Activated CD4-positive, alpha-beta memory T cell treated with anti-CD3 and anti-CD28 coated beads, Interleukin-2, amount 10 ng/mL, durations not matched to agents 7 days and 5 days (primary cell): ENCODE data around the gene SDCBP2. TPM values are rescaled to one million over a fixed set of nuclear protein-coding genes. Genes with fewer than 3 reads are reported as not detected.

Experiments used
- CTCF ChIA-PET: fragments of 350-600 bp; sonication (Branson Sonifier 250); formaldehyde crosslinking; loops from one replicate; lab custom pipeline; 2021; ENCODE audit warnings: antibody characterized with exemption, inconsistent platforms; lab: Charles Lee
- POLR2A ChIA-PET: fragments of 350-600 bp; sonication (Branson Sonifier 250); formaldehyde crosslinking; loops from one replicate; lab custom pipeline; 2021; ENCODE audit warnings: antibody characterized with exemption; lab: Charles Lee
- DNase-seq: peaks from one replicate; pipeline ENCODE4 v3.0.0-alpha.2; 2020
- H3K27ac Mint-ChIP-seq: one replicate; pipeline ENCODE4 v1.8.0; 2021; ENCODE audit warnings: mild to moderate bottlenecking, mixed read lengths
- H3K27me3 Mint-ChIP-seq: one replicate; pipeline ENCODE4 v1.8.0; 2021; ENCODE audit warnings: mixed read lengths
- H3K36me3 Mint-ChIP-seq: one replicate; pipeline ENCODE4 v1.8.0; 2021; ENCODE audit warnings: low read depth, mixed read lengths
- H3K4me1 Mint-ChIP-seq: one replicate; pipeline ENCODE4 v1.8.0; 2021; ENCODE audit warnings: mixed read lengths
- H3K4me3 Mint-ChIP-seq: one replicate; pipeline ENCODE4 v1.8.0; 2021; ENCODE audit warnings: mild to moderate bottlenecking, mixed read lengths
- H3K9me3 Mint-ChIP-seq: one replicate; pipeline ENCODE4 v1.8.0; 2021; ENCODE audit warnings: mixed read lengths
- total RNA-seq, 2 experiments: library from RNA; stranded (reverse); gene quantifications; one replicate each; pipeline ENCODE4 v1.2.3, GENCODE V29; 2021

SDCBP2 gene
- total RNA-seq, 2 experiments from 2014 or later = 3.1 to 3.2 TPM

DNA sequence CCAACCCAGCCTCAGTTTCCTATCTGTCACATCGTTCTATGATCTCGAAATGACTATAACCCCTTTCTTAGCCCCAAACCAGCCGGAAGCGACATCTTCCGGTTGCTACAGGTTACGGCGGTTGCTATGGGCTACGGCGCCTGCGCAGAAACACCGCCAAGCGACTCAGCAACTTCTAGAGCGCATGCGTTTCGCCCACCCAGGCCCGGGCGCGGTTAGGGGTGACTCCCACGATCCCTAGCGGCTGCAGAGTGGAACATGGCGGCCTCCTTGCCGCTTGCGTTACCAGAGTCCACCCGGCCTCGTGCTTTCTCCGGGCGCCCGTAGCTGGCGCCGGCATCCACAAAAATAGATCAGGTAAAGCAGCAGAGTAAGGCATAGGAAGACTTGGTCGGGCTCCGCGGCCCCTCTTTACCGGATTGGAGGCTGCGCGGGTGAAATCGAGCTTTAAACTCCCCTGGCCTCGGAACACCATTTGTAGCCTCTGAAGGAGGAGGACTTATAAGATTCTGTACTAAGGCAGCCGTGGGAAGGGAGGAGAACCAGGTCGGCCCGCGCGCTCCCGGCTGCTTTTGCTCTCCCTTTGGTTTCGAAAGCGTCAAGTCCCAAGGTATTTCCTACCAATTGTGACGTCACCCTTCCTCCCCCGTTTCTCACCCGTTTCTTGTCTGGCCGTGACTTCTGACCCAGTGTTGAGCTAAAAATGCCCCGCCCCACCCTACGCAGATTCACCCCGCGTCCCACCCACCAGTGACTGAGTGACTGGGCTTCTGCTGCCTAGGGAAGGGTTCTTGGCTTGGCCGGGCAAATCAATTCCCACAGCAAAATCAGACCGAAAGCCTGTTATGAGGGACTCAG lies 3.5 kb downstream of the SDCBP2 start:
- Mint-ChIP-seq H3K36me3 (peaks cover 14% of the 10 kb centered on the region), H3K9me3 (peaks cover 8% of the 10 kb centered on the region), H3K27ac (no peak overlapping the region), H3K27me3 (no peaks in the 10 kb centered on the region), H3K4me1 (peaks cover 23% of the 10 kb centered on the region), H3K4me3 (no peak overlapping the region)
- ChIA-PET POLR2A (interaction anchor here (0.6 to 4.3 kb wide), 19 partner anchors 9 to 339 kb away, joined by 3 to 47 read pairs (median 7); partner anchors contain the start of genes FKBP1A and NSFL1C), CTCF (interaction anchor here (0.9 to 1.7 kb wide), 9 partner anchors 9 to 178 kb away, joined by 3 to 5 read pairs (median 4); no protein-coding TSS in a partner anchor)
- DNase-seq = peak; percentile 99

DNA sequence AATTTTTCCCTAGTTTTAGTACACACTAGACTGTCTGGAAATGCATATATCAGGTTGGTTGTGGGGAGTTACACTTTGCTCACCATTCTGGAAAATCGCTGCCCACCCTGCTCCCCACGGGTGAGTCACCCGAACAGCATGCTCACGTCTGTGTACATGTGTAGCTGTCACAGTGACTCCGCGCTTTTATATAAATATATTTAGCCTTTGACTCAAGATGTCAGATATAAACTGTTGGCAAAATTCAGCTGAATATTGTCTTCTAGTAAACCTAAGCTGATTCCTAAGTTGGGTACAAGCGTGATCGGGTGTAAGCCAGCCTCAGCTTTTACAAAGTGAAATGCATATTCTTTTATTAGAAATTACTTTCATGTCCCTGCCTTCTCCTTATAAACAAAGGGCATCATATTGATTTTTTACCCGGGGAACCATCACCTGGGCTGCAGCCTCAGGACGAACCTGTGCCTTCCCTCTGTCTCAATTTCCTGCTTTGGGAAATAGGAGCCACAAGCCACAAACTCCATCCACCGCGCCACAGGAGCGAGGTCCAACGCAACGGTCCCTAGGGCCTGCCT lies 4.3 kb downstream of the SDCBP2 start:
- Mint-ChIP-seq H3K27me3 (no peaks in the 10 kb centered on the region), H3K9me3 (peaks cover 8% of the 10 kb centered on the region), H3K4me3 (no peak overlapping the region), H3K27ac (no peak overlapping the region), H3K4me1 (peaks cover 15% of the 10 kb centered on the region), H3K36me3 (peaks cover 10% of the 10 kb centered on the region)
- ChIA-PET POLR2A (interaction anchor here (0.7 to 4.3 kb wide), 12 partner anchors 11 to 340 kb away, joined by 3 to 47 read pairs (median 8); partner anchors contain the start of genes FKBP1A and NSFL1C), CTCF (interaction anchor here (0.9 to 1.7 kb wide), 6 partner anchors 24 to 179 kb away, joined by 3 to 5 read pairs (median 4); no protein-coding TSS in a partner anchor)
- DNase-seq = no peak

DNA sequence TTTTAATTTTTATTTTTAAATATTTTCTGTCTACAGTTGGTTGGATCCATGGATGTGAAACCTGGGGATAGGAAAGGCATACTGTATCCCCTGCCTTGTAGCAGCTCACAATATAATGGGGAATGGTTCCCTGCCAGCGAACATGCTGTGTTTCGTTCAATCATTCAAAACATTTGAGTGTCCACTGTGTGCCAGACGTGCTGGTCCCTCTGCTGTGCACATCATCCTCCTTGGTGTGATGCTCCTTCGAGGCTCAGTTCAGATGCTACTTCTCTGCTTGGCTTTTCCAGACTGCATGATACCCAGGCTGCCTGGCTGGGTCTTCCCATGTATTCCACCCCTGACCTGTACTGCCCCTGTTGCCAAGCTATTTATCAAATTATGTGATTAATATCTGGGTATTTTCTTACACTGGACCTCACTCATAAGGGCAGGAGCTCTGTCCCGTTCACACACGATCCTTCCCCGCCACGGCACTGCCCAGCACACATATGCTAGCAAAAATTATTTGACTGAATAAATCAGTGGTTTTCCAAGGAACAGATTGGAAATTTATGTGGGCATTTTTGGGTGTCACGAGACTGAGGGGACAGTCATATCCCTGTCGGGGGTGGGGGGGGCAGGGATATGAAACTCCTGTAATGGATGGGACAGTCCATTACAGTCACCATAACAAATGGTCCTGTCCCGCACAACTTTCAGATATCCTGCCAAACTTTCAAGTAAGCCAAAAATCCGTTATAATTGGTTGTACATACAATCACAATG lies 4.9 kb downstream of the SDCBP2 start:
- H3K4me3 Mint-ChIP-seq = no peak overlapping the region
- H3K4me1 Mint-ChIP-seq = peaks cover 9% of the 10 kb centered on the region
- ChIA-PET CTCF (interaction anchor here (0.6 to 1.6 kb wide), 4 partner anchors 23 to 115 kb away, joined by 3 to 5 read pairs (median 3); no protein-coding TSS in a partner anchor), POLR2A (interaction anchor here (0.7 to 4.3 kb wide), 7 partner anchors 15 to 341 kb away, joined by 3 to 47 read pairs (median 8); partner anchors contain the start of genes FKBP1A and NSFL1C)
- H3K36me3 Mint-ChIP-seq = peaks cover 8% of the 10 kb centered on the region
- H3K9me3 Mint-ChIP-seq = peaks cover 8% of the 10 kb centered on the region
- DNase-seq = peak; percentile 15
- H3K27ac Mint-ChIP-seq = no peak overlapping the region
- no peaks in the 10 kb centered on the region for H3K27me3 Mint-ChIP-seq

DNA sequence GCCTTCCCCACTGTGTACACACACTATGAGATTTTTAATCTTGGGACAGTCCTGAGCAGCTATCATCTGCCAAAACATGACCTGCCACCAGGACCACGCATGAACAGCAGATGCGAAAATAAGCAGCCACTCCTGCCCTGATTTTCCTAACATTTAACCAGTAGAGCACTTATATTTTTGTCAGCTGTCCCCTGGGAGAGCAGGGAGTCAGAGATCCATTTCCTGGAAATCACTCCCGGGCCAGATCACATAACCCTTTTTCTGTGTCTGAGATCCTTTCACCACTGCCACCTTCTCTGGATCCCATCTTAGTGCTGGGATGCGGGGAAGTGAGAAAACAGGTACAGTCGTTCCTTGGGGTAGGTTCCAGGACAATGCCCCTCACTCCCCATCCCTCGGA lies 5.7 kb downstream of the SDCBP2 start:
- no peak overlapping the region for H3K27ac Mint-ChIP-seq
- H3K4me1 Mint-ChIP-seq = peaks cover 7% of the 10 kb centered on the region
- ChIA-PET CTCF (interaction anchor here (0.9 to 1.2 kb wide), 2 partner anchors 115 to 144 kb away, joined by 3 read pairs; partner anchors contain the start of gene NSFL1C), POLR2A (no interaction called here)
- DNase-seq = no peak
- H3K36me3 Mint-ChIP-seq = peaks cover 8% of the 10 kb centered on the region
- H3K4me3 Mint-ChIP-seq = no peak overlapping the region
- H3K9me3 Mint-ChIP-seq = peaks cover 8% of the 10 kb centered on the region
- H3K27me3 Mint-ChIP-seq = no peaks in the 10 kb centered on the region

DNA sequence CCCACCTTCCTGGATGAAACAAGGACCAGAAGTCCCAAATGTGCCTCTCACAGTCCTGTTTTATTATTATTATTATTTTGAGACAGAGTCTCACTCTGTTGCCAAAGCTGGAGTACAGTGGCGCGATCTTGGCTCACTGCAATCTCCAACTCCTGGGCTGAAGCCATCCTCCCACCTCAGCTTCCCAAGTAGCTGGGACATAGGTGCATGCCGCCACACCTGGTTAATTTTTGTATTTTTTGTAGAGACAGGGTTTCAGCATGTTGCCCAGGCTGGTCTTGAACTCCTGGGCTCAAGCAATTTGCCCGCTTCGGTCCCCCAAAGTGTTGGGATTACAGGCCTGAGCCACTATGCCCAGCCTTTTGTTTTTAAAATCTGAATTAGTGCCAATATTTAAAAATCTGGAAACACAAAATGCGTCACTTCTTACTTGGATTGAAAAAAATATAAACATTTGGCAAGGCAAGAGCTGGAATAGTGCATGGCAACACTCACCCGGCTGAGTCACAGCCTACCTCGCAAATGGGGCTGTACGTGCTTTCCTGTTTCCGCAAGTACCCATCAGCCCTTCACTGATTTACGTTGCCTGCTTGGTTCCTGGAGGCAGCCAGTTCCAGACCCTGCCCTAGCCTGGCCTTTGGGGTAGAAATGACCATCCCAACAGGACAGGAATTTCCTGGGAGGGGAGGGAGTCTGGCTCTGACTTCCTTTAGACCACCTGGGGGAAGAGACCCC lies 6.3 kb downstream of the SDCBP2 start:
- no peak overlapping the region for H3K4me3 Mint-ChIP-seq
- no peaks in the 10 kb centered on the region for H3K27me3 Mint-ChIP-seq
- H3K27ac Mint-ChIP-seq = no peak overlapping the region
- CTCF ChIA-PET = interaction anchor here (0.9 to 1.5 kb wide), 4 partner anchors 10 to 144 kb away, joined by 3 to 12 read pairs (median 4); partner anchors contain the start of gene NSFL1C
- no peak for DNase-seq
- POLR2A ChIA-PET = interaction anchor here (1.4 to 1.7 kb wide), 2 partner anchors 11 to 69 kb away, joined by 4 read pairs; no protein-coding TSS in a partner anchor
- H3K9me3 Mint-ChIP-seq = peaks cover 8% of the 10 kb centered on the region
- H3K36me3 Mint-ChIP-seq = peaks cover 4% of the 10 kb centered on the region
- H3K4me1 Mint-ChIP-seq = peaks cover 13% of the 10 kb centered on the region

DNA sequence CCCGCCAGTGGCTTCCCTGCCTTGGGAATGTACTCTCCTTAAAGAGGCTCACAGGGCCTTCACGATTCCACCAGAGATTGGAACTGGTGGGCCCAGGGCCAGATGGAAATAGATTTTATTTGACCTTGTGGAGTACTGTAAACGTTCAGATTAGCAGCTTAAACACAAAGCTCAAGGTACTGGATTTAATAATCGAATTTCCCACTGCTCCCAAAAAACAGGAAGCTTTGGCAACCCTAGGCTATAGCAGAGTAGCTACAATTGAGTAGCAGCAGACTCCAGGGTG lies 7.3 kb downstream of the SDCBP2 start:
- DNase-seq = no peak
- ChIA-PET CTCF (interaction anchor here (1.3 to 1.5 kb wide), 2 partner anchors 9 to 115 kb away, joined by 4 to 12 read pairs; no protein-coding TSS in a partner anchor), POLR2A (interaction anchor here (1.4 to 1.7 kb wide), 2 partner anchors 12 to 70 kb away, joined by 4 read pairs; no protein-coding TSS in a partner anchor)
- peaks cover 22% of the 10 kb centered on the region for H3K4me1 Mint-ChIP-seq
- no peaks in the 10 kb centered on the region for H3K27me3 Mint-ChIP-seq
- no peak overlapping the region for H3K4me3 Mint-ChIP-seq
- no peak overlapping the region for H3K27ac Mint-ChIP-seq
- no peaks in the 10 kb centered on the region for H3K36me3 Mint-ChIP-seq
- H3K9me3 Mint-ChIP-seq = peaks cover 8% of the 10 kb centered on the region

DNA sequence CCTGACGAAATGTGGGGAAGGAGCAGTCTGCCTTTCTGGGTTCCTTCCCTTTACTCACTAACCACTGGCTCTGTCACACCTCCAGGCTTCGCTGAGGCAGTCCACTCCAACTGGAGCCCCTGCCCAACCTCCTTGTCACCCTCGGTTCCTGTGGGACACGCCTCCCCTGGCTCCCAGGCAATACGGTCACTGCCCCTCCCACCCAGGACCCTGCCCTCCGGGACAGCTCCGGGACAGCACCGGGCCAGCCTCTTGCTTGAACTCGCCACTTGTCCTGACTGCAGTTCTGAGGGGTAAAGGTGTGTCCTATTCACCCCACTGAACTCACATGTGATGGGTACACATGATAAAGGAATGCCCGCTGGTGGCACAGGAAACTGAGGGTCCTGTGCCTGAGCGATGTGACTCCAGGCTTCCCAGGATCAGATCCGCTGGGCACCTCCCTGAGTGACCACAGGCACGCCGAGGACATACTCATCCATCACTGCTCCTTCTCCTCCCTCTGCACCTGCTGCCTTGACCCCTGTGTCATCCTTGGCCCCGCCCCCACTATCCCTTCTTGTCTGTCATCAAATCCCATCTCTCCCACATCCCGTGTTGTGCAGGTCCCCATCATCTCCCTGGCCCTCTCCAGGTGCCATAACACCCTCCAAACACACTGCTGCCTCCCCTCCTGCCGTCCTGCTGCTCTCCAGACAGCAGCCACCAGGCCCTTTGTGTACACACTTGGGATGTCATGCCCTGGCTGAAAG lies 7.9 kb downstream of the SDCBP2 start:
- CTCF ChIA-PET = no interaction called here
- no peak overlapping the region for H3K27ac Mint-ChIP-seq

DNA sequence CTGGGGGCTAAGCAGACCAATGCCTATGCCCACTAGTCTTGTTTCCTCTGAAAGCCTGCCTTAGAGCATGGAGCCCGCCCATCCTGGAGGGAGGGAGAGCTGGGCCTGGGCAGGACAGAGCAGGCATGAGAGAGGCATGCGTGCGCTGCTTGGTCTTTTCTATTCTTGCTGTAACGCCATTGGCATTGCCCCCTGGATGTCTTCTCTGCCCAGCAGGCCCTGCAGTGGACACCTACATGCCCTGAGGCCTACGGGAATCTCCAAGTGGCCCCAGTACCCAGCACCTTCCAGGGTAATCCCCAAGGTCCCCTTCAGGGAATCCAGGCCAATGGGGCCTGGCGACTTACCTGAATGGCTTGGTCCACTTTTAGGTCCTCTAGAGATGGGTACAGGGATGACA lies 8.9 kb downstream of the SDCBP2 start:
- POLR2A ChIA-PET = no interaction called here
- peaks cover 22% of the 10 kb centered on the region for H3K4me1 Mint-ChIP-seq
- H3K4me3 Mint-ChIP-seq = no peak overlapping the region
- H3K27ac Mint-ChIP-seq = no peak overlapping the region
- CTCF ChIA-PET = no interaction called here
- no peaks in the 10 kb centered on the region for H3K36me3 Mint-ChIP-seq
- no peak for DNase-seq
- H3K9me3 Mint-ChIP-seq = peaks cover 8% of the 10 kb centered on the region
- peaks cover 2% of the 10 kb centered on the region for H3K27me3 Mint-ChIP-seq

More for the DNA sequence above, 7.9 kb downstream of the SDCBP2 start:
- POLR2A ChIA-PET = interaction anchor here (1.4 to 1.7 kb wide), 2 partner anchors 12 to 71 kb away, joined by 4 read pairs; no protein-coding TSS in a partner anchor
- Mint-ChIP-seq H3K9me3 (peaks cover 8% of the 10 kb centered on the region), H3K4me1 (peaks cover 22% of the 10 kb centered on the region), H3K27me3 (no peaks in the 10 kb centered on the region), H3K36me3 (no peaks in the 10 kb centered on the region), H3K4me3 (no peak overlapping the region)
- DNase-seq = no peak

DNA sequence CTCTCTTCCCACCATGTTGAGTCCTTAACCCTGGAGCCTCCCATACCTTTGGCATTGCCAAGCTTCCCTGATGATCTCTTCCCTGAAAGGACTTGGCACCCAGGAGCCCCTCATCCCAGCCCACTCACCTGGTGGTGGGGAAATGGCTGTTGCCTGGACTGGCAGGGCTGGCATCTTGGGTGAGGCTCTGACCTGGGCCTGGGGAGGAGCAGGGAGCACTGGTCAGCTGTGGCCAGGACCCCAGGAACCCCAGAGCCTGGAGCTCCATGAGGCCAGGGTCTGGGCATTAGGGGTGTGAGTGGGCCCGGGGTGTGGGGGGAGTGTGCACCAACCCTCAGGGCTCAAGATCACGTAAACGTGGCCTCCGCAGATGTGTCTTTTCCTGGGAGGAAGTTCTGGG lies 9.5 kb downstream of the SDCBP2 start:
- H3K4me1 Mint-ChIP-seq = peaks cover 22% of the 10 kb centered on the region
- H3K27me3 Mint-ChIP-seq = peaks cover 2% of the 10 kb centered on the region
- H3K4me3 Mint-ChIP-seq = no peak overlapping the region
- H3K36me3 Mint-ChIP-seq = no peaks in the 10 kb centered on the region
- peaks cover 8% of the 10 kb centered on the region for H3K9me3 Mint-ChIP-seq
- ChIA-PET POLR2A (no interaction called here), CTCF (no interaction called here)
- DNase-seq = no peak
- H3K27ac Mint-ChIP-seq = no peak overlapping the region

DNA sequence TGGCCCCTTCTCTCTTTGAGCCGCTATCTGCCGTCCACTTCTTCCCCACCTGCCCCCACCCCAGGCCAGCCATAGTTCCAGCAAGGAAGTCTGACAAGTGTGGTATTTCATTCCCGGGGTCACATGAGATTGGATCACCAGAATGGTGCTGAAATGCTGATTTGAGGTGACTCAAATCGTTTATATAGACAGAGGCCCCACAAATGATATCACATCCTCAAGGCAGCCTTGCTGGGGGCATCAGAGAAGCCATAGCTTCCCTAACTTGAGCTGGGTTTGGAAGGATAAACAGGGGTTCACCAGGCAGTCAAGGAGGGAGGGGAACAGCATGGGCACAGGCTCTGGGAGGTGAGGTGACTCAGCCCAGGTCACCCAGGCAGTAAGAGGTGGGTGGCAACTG lies 9.9 kb downstream of the SDCBP2 start:
- DNase-seq = no peak
- Mint-ChIP-seq H3K27ac (no peak overlapping the region), H3K4me1 (peaks cover 22% of the 10 kb centered on the region), H3K36me3 (no peaks in the 10 kb centered on the region), H3K9me3 (peaks cover 8% of the 10 kb centered on the region), H3K4me3 (no peak overlapping the region), H3K27me3 (peaks cover 2% of the 10 kb centered on the region)
- ChIA-PET CTCF (no interaction called here), POLR2A (no interaction called here)

DNA sequence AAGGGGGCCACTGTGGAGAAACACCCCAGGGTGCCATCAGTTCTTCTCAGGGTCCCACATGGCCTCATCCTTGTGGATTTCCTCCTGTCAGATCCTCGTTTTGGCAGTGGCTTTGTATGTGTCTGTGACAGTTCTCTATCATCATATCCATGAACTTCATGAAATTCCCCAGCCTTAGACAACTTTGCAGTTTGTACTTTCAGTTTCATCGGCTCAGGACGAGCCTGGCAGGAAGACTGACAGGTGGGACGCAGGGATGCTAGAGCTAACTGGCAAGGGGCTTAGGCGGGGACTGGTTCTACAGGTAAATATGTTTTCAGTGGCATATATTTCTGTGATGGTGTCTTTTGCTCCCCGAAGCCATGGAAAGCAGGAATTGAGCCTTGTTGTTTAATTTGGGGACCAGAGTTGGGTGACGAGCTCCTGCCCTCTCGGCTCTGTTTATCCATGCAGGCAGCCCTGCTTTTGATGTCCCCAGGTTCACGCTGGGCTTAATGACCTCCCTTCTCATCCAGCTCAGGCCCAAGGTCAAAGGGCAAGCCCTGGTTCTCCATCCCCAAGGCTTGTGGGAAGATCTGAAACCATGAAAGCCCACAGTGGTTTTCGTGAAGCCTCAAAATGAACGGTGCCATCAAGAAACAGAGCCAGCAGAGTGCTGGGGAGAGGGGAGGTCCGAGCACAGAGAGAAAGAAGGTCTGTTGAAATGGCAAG lies 11.2 kb downstream of the SDCBP2 start:
- peaks cover 2% of the 10 kb centered on the region for H3K27me3 Mint-ChIP-seq
- H3K36me3 Mint-ChIP-seq = no peaks in the 10 kb centered on the region
- ChIA-PET POLR2A (no interaction called here), CTCF (interaction anchor here (4.2 kb wide), 1 partner anchor 120 kb away, joined by 40 read pairs; no protein-coding TSS in a partner anchor)
- peaks cover 20% of the 10 kb centered on the region for H3K4me1 Mint-ChIP-seq
- no peak for DNase-seq
- H3K4me3 Mint-ChIP-seq = no peak overlapping the region
- no peak overlapping the region for H3K27ac Mint-ChIP-seq
- peaks cover 8% of the 10 kb centered on the region for H3K9me3 Mint-ChIP-seq
